Stimulated activated CD4-positive, alpha-beta T cell treated with anti-CD3 and anti-CD28 coated beads, TNF-alpha, amount 100 ng/mL, for 1 hour (primary cell): ENCODE measurements around the gene SDK2.

Experiments used
- DNase-seq, 3 donors: peaks; one replicate each; pipeline ENCODE4 v3.0.0-alpha.2; 2020; ENCODE audit warnings: low read depth in 3 of 3, low spot score in 1 of 3

SDK2 gene

GRCh38 chr17:73559532-73559931 is 84.7 kb downstream of the SDK2 start:
- no peak for DNase-seq

- no peak for DNase-seq
Observed at GRCh38 chr17:73555199-73555960, 88.9 kb downstream of the SDK2 start.

- DNase-seq = no peak
Observed at GRCh38 chr17:73554498-73554897, 89.7 kb downstream of the SDK2 start.

GRCh38 chr17:73553311-73553710 is 90.9 kb downstream of the SDK2 start:
- no peak for DNase-seq

GRCh38 chr17:73552300-73553048 is 91.8 kb downstream of the SDK2 start:
- DNase-seq = no peak

GRCh38 chr17:73551759-73552158 is 92.5 kb downstream of the SDK2 start:
- no peak for DNase-seq

GRCh38 chr17:73551144-73551543 is 93.1 kb downstream of the SDK2 start:
- DNase-seq = no peak

- no peak for DNase-seq
Observed at GRCh38 chr17:73550556-73550955, 93.7 kb downstream of the SDK2 start.

GRCh38 chr17:73549841-73550430 is 94.3 kb downstream of the SDK2 start:
- no peak for DNase-seq

- no peak for DNase-seq
Observed at GRCh38 chr17:73548620-73549311, 95.5 kb downstream of the SDK2 start.

GRCh38 chr17:73547790-73548189 is 96.5 kb downstream of the SDK2 start:
- no peak for DNase-seq

- DNase-seq = no peak
Observed at GRCh38 chr17:73546770-73547536, 97.3 kb downstream of the SDK2 start.

GRCh38 chr17:73546114-73546513 is 98.1 kb downstream of the SDK2 start:
- DNase-seq = no peak

GRCh38 chr17:73545109-73546032 is 98.9 kb downstream of the SDK2 start:
- DNase-seq = no peak

GRCh38 chr17:73544333-73544732 is 99.9 kb downstream of the SDK2 start:
- DNase-seq = no peak

- no peak for DNase-seq
Observed at GRCh38 chr17:73542323-73542722, 101.9 kb downstream of the SDK2 start.

- no peak for DNase-seq
Observed at GRCh38 chr17:73541561-73541981, 102.7 kb downstream of the SDK2 start.

- DNase-seq = no peak
Observed at GRCh38 chr17:73541111-73541510, 103.1 kb downstream of the SDK2 start.

- DNase-seq = no peak
Observed at GRCh38 chr17:73539166-73539565, 105.1 kb downstream of the SDK2 start.

GRCh38 chr17:73538445-73538844 is 105.8 kb downstream of the SDK2 start:
- DNase-seq = no peak
